HepG2 (cell line): Measurements from ENCODE around the gene TLE1. TPM values are rescaled to one million over a fixed set of nuclear protein-coding genes. Genes with fewer than 3 reads are reported as not detected.

Experiments used
- ATAC-seq: fragments of 200-7000 bp; cut with Tn5 transposase; 3 replicates; pipeline ENCODE4 v1.9.1; 2020; ENCODE audit warnings: mild to moderate bottlenecking, moderate library complexity
- BruUV-seq: library from RNA; stranded (reverse); fragments of 400-500 nt; replicated peaks from 2 replicates; lab custom pipeline; 2021; lab: Mats Ljungman, UMichigan
- CTCF ChIA-PET: fragments of 300-600 bp; formaldehyde crosslinking; extraction: SDS; loops from one replicate; lab custom pipeline; 2021; ENCODE audit warnings: low total read pairs, inconsistent platforms, low intra/inter-chr PET ratio; lab: Yijun Ruan, JAX
- POLR2A ChIA-PET: fragments of 350-600 bp; sonication (Branson Sonifier 250); formaldehyde crosslinking; loops from one replicate; lab custom pipeline; 2020; ENCODE audit warnings: antibody characterized with exemption, inconsistent platforms; lab: Yijun Ruan, JAX
- DNase-seq: peaks from one replicate; pipeline ENCODE4 v3.0.0-alpha.2; 2015; ENCODE audit warnings: low spot score
- FAIRE-seq: peaks from 3 replicates; lab custom pipeline; 2011; peaks lifted over from hg19 to GRCh38; lab: Jason Lieb, UNC
- H2AFZ ChIP-seq: one replicate; pipeline ENCODE4 v1.6.1; 2011; ENCODE audit warnings: low read length, inconsistent platforms
- H3K27ac ChIP-seq: fragments of 300-600 bp; 3 replicates; pipeline ENCODE4 v1.8.0; 2011; ENCODE audit warnings: mixed run types, mild to moderate bottlenecking, mixed read lengths, low read length, inconsistent platforms; ENCODE audit not compliant: insufficient read depth; ENCODE audit errors: extremely low read length
- H3K27me3 ChIP-seq, 2 experiments: fragments of 200-600 bp in 1 of 2; 2 replicates in 1 of 2; 3 replicates in 1 of 2; pipeline versions ENCODE4 v1.6.0 to v1.8.0; 2011; ENCODE audit warnings: low read length in 2 of 2, mild to moderate bottlenecking in 2 of 2, moderate library complexity in 2 of 2, inconsistent platforms in 1 of 2; ENCODE audit not compliant: insufficient read depth in 2 of 2, control insufficient read depth in 1 of 2
- H3K36me3 ChIP-seq, 2 experiments: fragments of 200-600 bp in 1 of 2; replicated peaks in 1 of 2; 2 replicates in 1 of 2; 3 replicates in 1 of 2; pipeline versions ENCODE4 v1.5.1 to v1.8.0; 2011; ENCODE audit warnings: low read length in 2 of 2, inconsistent platforms in 1 of 2; ENCODE audit not compliant: insufficient read depth in 2 of 2, control insufficient read depth in 1 of 2
- H3K4me1 ChIP-seq: 2 replicates; pipeline ENCODE4 v1.5.1; 2012; ENCODE audit warnings: low read length, inconsistent platforms; ENCODE audit not compliant: insufficient read depth
- H3K4me2 ChIP-seq: 2 replicates; pipeline ENCODE4 v1.6.0; 2011; ENCODE audit warnings: low read depth, low read length, inconsistent platforms
- H3K4me3 ChIP-seq, 3 experiments: fragments of 200-600 bp in 1 of 3; sonication (generic), shearing (Covaris generic) in 1 of 3; replicated peaks in 1 of 3; 2 replicates each; pipeline ENCODE4 v1.5.1; 2011 to 2016; ENCODE audit warnings: low read length in 3 of 3, inconsistent platforms in 2 of 3, low read depth in 2 of 3, mild to moderate bottlenecking in 2 of 3, control low read depth in 1 of 3, mixed read lengths in 1 of 3; ENCODE audit not compliant: insufficient read depth in 1 of 3
- H3K79me2 ChIP-seq: one replicate; pipeline ENCODE4 v1.6.1; 2011; ENCODE audit warnings: low read length, inconsistent platforms; ENCODE audit not compliant: insufficient read depth
- H3K9ac ChIP-seq: 2 replicates; pipeline ENCODE4 v1.6.0; 2011; ENCODE audit warnings: mild to moderate bottlenecking, low read depth, low read length, inconsistent platforms; ENCODE audit not compliant: insufficient read depth
- H3K9me3 ChIP-seq: 2 replicates; pipeline ENCODE4 v1.5.1; 2012; ENCODE audit warnings: mild to moderate bottlenecking, low read length
- H4K20me1 ChIP-seq: 2 replicates; pipeline ENCODE4 v1.6.0; 2011; ENCODE audit warnings: inconsistent platforms, mild to moderate bottlenecking, low read length, moderate library complexity; ENCODE audit not compliant: insufficient read depth
- ATF1 ChIP-seq: IDR thresholded peaks from 2 replicates; pipeline ENCODE4 v1.6.1; 2016; ENCODE audit warnings: mild to moderate bottlenecking, control low read depth
- HNRNPLL ChIP-seq: fragments of 200-400 bp; formaldehyde crosslinking; IDR thresholded peaks from 2 replicates; pipeline ENCODE4 v1.6.1; 2017; ENCODE audit warnings: mild to moderate bottlenecking, low read depth, low read length; ENCODE audit not compliant: poor library complexity, severe bottlenecking
- MYC ChIP-seq: sonication (generic); formaldehyde crosslinking; IDR thresholded peaks from 2 replicates; pipeline ENCODE4 v1.9.0; 2021; ENCODE audit warnings: missing genetic modification reagents, borderline replicate concordance
- PRPF4 ChIP-seq: fragments of 200-400 bp; formaldehyde crosslinking; IDR thresholded peaks from 2 replicates; pipeline ENCODE4 v1.6.1; 2016; ENCODE audit warnings: low read length, low read depth; ENCODE audit not compliant: poor library complexity, severe bottlenecking
- REST ChIP-seq, 2 experiments: IDR thresholded peaks; 2 replicates each; pipeline ENCODE4 v1.6.1; 2011 to 2012; ENCODE audit warnings: low read length in 2 of 2, borderline replicate concordance in 1 of 2, low read depth in 1 of 2, mild to moderate bottlenecking in 1 of 2, moderate library complexity in 1 of 2
- SNAI1 ChIP-seq: sonication (generic); formaldehyde crosslinking; IDR thresholded peaks from 2 replicates; pipeline ENCODE4 v1.5.0; 2020; ENCODE audit warnings: mild to moderate bottlenecking, missing genetic modification reagents, borderline replicate concordance
- ZNF326 ChIP-seq: sonication (generic); formaldehyde crosslinking; IDR thresholded peaks from 2 replicates; pipeline ENCODE4 v1.4.0; 2020; ENCODE audit warnings: missing genetic modification reagents, borderline replicate concordance
- WGBS: methylation state at CpG from one replicate; pipeline ENCODE4 v1.1.6; 2017; ENCODE audit warnings: low lambda C conversion rate; 5-methylcytosine and 5-hydroxymethylcytosine counted together
- in situ Hi-C: cut with HindIII; loops from 2 replicates; pipeline ENCODE4 v1.10.0; 2017; ENCODE audit warnings: low pct_unique_long_range_greater_than_20kb; ENCODE audit not compliant: extremely low pct_ligation_motif_present
- intact Hi-C: fragments of 100-400 bp; cut with micrococcal nuclease; formaldehyde crosslinking; loops from one replicate; pipeline ENCODE4 v1.10.0; 2022; ENCODE audit not compliant: unreplicated experiment
- polyA plus RNA-seq, 8 experiments: library from polyadenylated mRNA; depleted of rRNA in 3 of 8; stranded (reverse) in 7 of 8; unstranded in 1 of 8; fragments of >200 nt; fragmentation: Illumina TruSeq in 4 of 8; extraction: Trizol in 4 of 8; gene quantifications; 2 replicates each; pipeline versions ENCODE4 v1.2.1 to v1.2.3, GENCODE V29; 2011 to 2016; ENCODE audit warnings: low read depth in 4 of 8, missing spikeins in 1 of 8, mixed read lengths in 1 of 8; ENCODE audit not compliant: insufficient read depth in 1 of 8
- total RNA-seq, 5 experiments: library from RNA; depleted of rRNA; stranded (reverse); fragments of >200 nt; fragmentation: Illumina TruSeq; extraction: Trizol; gene quantifications; 2 replicates each; pipeline ENCODE4 v1.2.3, GENCODE V29; 2016; ENCODE audit warnings: low read depth in 1 of 5
- TF ChIP-seq, protein P1 (sequence below): sonication (generic); formaldehyde crosslinking; IDR thresholded peaks from 2 replicates; pipeline ENCODE4 v1.4.0; 2020; ENCODE audit warnings: missing genetic modification reagents, borderline replicate concordance
- TF ChIP-seq, protein P2 (sequence below): sonication (generic); formaldehyde crosslinking; IDR thresholded peaks from 2 replicates; pipeline ENCODE4 v1.4.0; 2020; ENCODE audit warnings: missing genetic modification reagents, borderline replicate concordance
- TF ChIP-seq, protein P3 (sequence below), 2 experiments: sonication (generic) in 1 of 2; formaldehyde crosslinking in 1 of 2; IDR thresholded peaks; 2 replicates each; pipeline versions ENCODE4 v1.5.1 to v1.6.1; 2011 to 2020; ENCODE audit warnings: borderline replicate concordance in 1 of 2, low read depth in 1 of 2, low read length in 1 of 2, mild to moderate bottlenecking in 1 of 2, missing genetic modification reagents in 1 of 2, moderate library complexity in 1 of 2

The TLE1 gene
- total and polyA plus RNA-seq, 2 of the 13 experiments (the other 11 are each of a cell fraction or from before 2014, with no cell fraction given): 35.9 to 109 TPM

DNA sequence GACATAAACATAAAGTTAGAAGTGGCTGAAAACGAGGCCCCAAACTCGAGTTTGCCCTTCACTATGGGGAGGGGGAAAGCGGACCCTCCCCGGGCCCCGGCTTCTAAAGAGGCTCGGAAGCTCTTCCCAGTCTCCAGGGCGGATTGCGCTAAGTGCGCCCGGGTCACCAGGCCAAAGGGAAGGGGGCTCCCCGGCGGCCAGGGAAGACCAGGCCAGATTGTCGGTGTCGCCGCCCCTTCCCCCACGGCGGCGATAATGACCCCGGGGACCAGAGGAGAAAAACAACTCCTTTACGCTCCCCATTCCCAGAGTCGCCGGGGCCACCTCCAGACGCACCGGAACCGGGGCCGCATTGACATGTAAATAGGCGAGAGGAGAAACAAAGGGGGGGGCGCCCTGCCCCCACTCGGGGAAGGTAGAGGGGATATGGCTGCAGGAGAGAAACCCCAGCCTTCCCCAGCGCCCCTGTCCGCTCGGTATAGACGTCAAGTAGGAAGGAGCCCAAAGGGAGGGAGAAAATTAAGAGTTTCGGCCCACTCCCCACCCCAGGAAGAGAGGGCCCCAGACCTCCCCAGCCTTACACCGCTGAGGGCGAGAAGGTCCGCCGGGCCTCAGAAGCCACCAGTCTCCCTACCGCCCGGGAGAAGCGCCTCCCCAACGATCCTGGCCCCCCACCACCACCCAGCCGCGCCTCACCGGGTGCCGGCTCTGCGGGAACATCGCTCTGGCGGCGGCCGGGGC, 1.7 kb downstream of the TLE1 start:
- no peak overlapping the region for H2AFZ ChIP-seq
- in situ Hi-C loops (loop anchor here (10.0 kb wide), 1 partner anchor 163 kb away; no protein-coding TSS in a partner anchor), intact Hi-C loops (loop anchor here (1.0 to 5.0 kb wide), 8 partner anchors 53 to 1273 kb away; no protein-coding TSS in a partner anchor)
- peaks cover 0 to 5% of the 10 kb centered on the region in 2 experiments; a peak in 1 of 5 replicates for H3K27me3 ChIP-seq
- no peak for FAIRE-seq
- peak; percentile 40 for DNase-seq
- H3K36me3 ChIP-seq: peaks cover 0 to 24% of the 10 kb centered on the region in 2 experiments; a peak in 3 of 5 replicates
- peak overlapping the region; percentile 87 to 93 (median 92) for H3K4me3 ChIP-seq
- TSS peak; percentile 89 for BruUV-seq
- peak; percentile 1 for ATAC-seq
- peaks cover 61% of the 10 kb centered on the region for H3K79me2 ChIP-seq
- no peaks in the 10 kb centered on the region for H3K9me3 ChIP-seq
- ChIA-PET POLR2A (interaction anchor here (1.8 to 3.0 kb wide), 6 partner anchors 29 to 165 kb away, joined by 5 to 37 read pairs (median 10); no protein-coding TSS in a partner anchor), CTCF (interaction anchor here (1.1 to 1.2 kb wide), 3 partner anchors 59 to 165 kb away, joined by 3 to 4 read pairs (median 4); no protein-coding TSS in a partner anchor)
- WGBS: 1% methylated on average over 14 of the region's 51 CpGs
- H3K4me2 ChIP-seq: peak overlapping the region; percentile 80
- peak overlapping the region; percentile 89 for H3K9ac ChIP-seq
- H4K20me1 ChIP-seq: peaks cover 39% of the 10 kb centered on the region
- H3K27ac ChIP-seq: peak overlapping the region; percentile 91
- peaks cover 45% of the 10 kb centered on the region for H3K4me1 ChIP-seq
- TF ChIP-seq MYC (CRISPR knock-in tag) (peak; percentile 47; the same call in 1 of the 2 replicates), ZNF326 (CRISPR knock-in tag) (no peak), ATF1 (CRISPR knock-in tag) (no peak), HNRNPLL (peak; percentile 94), PRPF4 (peak; percentile 16), SNAI1 (CRISPR knock-in tag) (0 out of 2 replicates have a peak, but pooled peaks have one; percentile 30), REST (IDR thresholded peaks at IDR 0.05; ENCODE audit: borderline replicate concordance in 1 of 2, low read depth in 1 of 2, low read length in 2 of 2) (peak in 1 of 2 experiments; percentile 30; a peak in 1 of 4 replicates)
- TF ChIP-seq, protein P1, sequence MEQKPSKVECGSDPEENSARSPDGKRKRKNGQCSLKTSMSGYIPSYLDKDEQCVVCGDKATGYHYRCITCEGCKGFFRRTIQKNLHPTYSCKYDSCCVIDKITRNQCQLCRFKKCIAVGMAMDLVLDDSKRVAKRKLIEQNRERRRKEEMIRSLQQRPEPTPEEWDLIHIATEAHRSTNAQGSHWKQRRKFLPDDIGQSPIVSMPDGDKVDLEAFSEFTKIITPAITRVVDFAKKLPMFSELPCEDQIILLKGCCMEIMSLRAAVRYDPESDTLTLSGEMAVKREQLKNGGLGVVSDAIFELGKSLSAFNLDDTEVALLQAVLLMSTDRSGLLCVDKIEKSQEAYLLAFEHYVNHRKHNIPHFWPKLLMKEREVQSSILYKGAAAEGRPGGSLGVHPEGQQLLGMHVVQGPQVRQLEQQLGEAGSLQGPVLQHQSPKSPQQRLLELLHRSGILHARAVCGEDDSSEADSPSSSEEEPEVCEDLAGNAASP (CRISPR knock-in tag): no peak
- TF ChIP-seq, protein P2, sequence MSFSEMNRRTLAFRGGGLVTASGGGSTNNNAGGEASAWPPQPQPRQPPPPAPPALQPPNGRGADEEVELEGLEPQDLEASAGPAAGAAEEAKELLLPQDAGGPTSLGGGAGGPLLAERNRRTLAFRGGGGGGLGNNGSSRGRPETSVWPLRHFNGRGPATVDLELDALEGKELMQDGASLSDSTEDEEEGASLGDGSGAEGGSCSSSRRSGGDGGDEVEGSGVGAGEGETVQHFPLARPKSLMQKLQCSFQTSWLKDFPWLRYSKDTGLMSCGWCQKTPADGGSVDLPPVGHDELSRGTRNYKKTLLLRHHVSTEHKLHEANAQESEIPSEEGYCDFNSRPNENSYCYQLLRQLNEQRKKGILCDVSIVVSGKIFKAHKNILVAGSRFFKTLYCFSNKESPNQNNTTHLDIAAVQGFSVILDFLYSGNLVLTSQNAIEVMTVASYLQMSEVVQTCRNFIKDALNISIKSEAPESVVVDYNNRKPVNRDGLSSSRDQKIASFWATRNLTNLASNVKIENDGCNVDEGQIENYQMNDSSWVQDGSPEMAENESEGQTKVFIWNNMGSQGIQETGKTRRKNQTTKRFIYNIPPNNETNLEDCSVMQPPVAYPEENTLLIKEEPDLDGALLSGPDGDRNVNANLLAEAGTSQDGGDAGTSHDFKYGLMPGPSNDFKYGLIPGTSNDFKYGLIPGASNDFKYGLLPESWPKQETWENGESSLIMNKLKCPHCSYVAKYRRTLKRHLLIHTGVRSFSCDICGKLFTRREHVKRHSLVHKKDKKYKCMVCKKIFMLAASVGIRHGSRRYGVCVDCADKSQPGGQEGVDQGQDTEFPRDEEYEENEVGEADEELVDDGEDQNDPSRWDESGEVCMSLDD (CRISPR knock-in tag): no peak
- TF ChIP-seq, protein P3, sequence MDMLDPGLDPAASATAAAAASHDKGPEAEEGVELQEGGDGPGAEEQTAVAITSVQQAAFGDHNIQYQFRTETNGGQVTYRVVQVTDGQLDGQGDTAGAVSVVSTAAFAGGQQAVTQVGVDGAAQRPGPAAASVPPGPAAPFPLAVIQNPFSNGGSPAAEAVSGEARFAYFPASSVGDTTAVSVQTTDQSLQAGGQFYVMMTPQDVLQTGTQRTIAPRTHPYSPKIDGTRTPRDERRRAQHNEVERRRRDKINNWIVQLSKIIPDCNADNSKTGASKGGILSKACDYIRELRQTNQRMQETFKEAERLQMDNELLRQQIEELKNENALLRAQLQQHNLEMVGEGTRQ (IDR thresholded peaks at IDR 0.05; ENCODE audit: low read depth, low read length): no peak
- TF ChIP-seq, protein P3 (CRISPR knock-in tag; IDR thresholded peaks at IDR 0.05; ENCODE audit: borderline replicate concordance): 0 out of 2 replicates have a peak, but pooled peaks have one; percentile 8
